ENCODE data around the gene CDH23.

The CDH23 gene

GRCh38 chr10:71735709-71736569 is 339.2 kb downstream of the CDH23 start:
- DNase-seq = peak; percentile 59

GRCh38 chr10:71736570-71736952 is 339.8 kb downstream of the CDH23 start:
- no peak for DNase-seq

- DNase-seq = no peak
Measured at GRCh38 chr10:71737001-71737833, 340.5 kb downstream of the CDH23 start.

- no peak for DNase-seq
Measured at GRCh38 chr10:71737834-71738197, 341.1 kb downstream of the CDH23 start.

- no peak for DNase-seq
Measured at GRCh38 chr10:71739358-71739900, 342.7 kb downstream of the CDH23 start.

GRCh38 chr10:71740069-71740653 is 343.4 kb downstream of the CDH23 start:
- DNase-seq = no peak

- no peak for DNase-seq
Measured at GRCh38 chr10:71741029-71741428, 344.3 kb downstream of the CDH23 start.

- DNase-seq = no peak
Measured at GRCh38 chr10:71741671-71742070, 345.0 kb downstream of the CDH23 start.

GRCh38 chr10:71742301-71743088 is 345.8 kb downstream of the CDH23 start:
- no peak for DNase-seq

- no peak for DNase-seq
Measured at GRCh38 chr10:71743089-71743838, 346.5 kb downstream of the CDH23 start.

- DNase-seq = no peak
Measured at GRCh38 chr10:71743866-71744265, 347.1 kb downstream of the CDH23 start.

- no peak for DNase-seq
Measured at GRCh38 chr10:71744897-71745663, 348.4 kb downstream of the CDH23 start.

GRCh38 chr10:71745664-71746250 is 349.0 kb downstream of the CDH23 start:
- DNase-seq = no peak

- no peak for DNase-seq
Measured at GRCh38 chr10:71746344-71747037, 349.8 kb downstream of the CDH23 start.

GRCh38 chr10:71747039-71747531 is 350.4 kb downstream of the CDH23 start:
- no peak for DNase-seq

- DNase-seq = no peak
Measured at GRCh38 chr10:71747551-71748523, 351.1 kb downstream of the CDH23 start.

GRCh38 chr10:71748671-71749191 is 352.0 kb downstream of the CDH23 start:
- peak; percentile 59 for DNase-seq

GRCh38 chr10:71749396-71749795 is 352.7 kb downstream of the CDH23 start:
- no peak for DNase-seq

All from stimulated activated CD4-positive, alpha-beta T cell treated with anti-CD3 and anti-CD28 coated beads, Interleukin-12 subunit alpha, Interleukin-12 subunit beta, amount 100 ng/mL, for 4 hours (primary cell).